ENCODE results near the gene WFIKKN1. TPM values are rescaled to one million over a fixed set of nuclear protein-coding genes. Genes with fewer than 3 reads are reported as not detected.

The WFIKKN1 gene
- total RNA-seq, 1 donor from 2014 or later, result not detected

DNA sequence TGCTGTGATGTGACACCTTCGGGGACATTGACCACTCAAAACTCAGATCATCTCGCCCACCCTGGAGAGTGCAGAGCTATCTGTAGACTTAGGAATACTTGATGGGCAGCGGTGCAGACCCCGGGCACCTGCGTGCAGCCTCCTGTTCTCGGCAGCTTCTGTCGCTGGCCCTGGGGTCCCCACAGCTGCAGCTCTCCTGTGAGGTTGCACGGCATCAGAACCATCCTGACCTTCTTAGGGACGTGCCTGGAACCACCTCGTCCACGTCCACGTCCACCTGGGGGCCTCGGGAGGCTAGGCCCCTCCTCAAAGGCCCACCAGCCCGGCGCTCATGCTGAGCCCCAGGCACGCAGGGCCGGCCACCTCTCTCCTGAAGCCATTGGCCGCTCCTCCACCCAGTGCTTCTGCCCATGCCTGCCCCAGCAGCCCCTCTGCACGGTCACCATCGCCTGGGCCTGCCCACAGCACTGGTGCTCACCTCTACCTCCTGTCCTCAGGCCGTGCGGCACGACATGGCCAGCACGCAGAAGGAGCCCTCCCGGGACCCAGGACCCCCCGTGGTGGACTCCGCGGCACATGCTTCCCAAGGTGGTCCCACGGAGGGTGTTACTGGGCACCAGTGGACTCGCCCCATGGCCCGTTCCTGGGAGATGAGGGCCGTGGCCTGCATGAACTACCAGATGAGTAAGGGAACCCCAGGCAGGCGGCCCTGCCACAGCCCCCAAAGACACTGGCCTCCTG, 2.3 kb upstream of the WFIKKN1 start:
- no peak for DNase-seq (ENCODE audit: low read depth)
- no peak overlapping the region for H3K4me3 ChIP-seq (ENCODE audit: low read depth, low read length)
- TF ChIP-seq, protein P1, sequence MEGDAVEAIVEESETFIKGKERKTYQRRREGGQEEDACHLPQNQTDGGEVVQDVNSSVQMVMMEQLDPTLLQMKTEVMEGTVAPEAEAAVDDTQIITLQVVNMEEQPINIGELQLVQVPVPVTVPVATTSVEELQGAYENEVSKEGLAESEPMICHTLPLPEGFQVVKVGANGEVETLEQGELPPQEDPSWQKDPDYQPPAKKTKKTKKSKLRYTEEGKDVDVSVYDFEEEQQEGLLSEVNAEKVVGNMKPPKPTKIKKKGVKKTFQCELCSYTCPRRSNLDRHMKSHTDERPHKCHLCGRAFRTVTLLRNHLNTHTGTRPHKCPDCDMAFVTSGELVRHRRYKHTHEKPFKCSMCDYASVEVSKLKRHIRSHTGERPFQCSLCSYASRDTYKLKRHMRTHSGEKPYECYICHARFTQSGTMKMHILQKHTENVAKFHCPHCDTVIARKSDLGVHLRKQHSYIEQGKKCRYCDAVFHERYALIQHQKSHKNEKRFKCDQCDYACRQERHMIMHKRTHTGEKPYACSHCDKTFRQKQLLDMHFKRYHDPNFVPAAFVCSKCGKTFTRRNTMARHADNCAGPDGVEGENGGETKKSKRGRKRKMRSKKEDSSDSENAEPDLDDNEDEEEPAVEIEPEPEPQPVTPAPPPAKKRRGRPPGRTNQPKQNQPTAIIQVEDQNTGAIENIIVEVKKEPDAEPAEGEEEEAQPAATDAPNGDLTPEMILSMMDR (conservative IDR thresholded peaks at IDR 0.05; ENCODE audit: low read depth, low read length), result no peak

DNA sequence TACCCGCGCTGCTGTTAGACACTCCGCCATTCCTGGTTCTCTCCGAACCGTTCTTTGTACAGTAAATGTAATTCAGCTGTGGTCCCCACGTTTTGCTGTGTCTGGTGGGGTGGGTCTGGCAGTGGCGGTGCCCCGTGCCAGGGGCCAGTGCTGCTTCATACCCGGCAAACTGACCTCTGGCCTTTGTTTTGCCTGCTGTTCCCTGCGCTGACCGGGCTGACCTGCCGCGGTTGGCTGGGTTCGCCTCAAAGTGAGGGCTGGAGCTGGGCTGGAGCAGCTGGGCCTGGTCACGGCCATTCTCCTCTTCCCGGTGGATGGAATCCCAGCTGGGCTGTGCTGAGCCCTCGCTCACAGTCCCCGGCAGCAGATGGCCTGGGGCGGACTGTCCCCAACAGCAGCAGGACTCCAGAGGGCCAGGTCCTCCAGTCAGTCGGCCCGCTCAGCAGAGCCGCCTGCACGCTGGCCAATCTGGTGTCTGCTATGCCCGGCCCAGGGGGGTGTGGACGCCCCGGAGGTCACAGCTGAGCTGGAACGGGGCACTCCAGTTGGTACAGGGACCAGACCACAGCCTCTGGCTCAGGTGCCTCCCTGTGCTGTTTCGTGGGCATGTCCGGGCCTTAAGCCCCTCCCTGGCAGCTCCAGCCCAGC, 1.5 kb upstream of the WFIKKN1 start:
- TF ChIP-seq, protein P1 (conservative IDR thresholded peaks at IDR 0.05; ENCODE audit: low read depth, low read length), result no peak
- no peak for DNase-seq (ENCODE audit: low read depth)
- no peak overlapping the region for H3K4me3 ChIP-seq (ENCODE audit: low read depth, low read length)

DNA sequence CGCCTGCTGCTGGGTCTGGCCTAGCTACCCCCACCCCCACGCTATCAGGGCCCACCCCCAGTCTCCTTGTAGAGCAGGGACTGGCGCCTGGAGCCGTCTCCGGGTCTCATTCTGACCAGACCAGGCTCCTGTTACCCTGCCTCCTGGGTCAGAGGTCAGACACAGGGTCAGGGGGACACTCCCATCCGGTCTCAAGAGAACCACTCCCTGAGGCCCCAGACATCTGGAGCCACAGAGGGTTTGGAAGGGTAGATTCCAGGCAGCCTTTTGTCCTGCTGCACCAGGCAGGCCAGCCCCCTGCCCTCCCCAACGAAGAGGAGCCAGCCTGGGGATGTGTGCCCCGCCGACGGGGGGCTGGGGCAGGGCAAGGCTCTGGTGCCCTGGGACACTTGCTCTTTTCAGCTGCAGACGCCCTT, 944 bp upstream of the WFIKKN1 start:
- TF ChIP-seq, protein P1 (conservative IDR thresholded peaks at IDR 0.05; ENCODE audit: low read depth, low read length), result no peak
- H3K4me3 ChIP-seq (ENCODE audit: low read depth, low read length), result no peak overlapping the region
- DNase-seq (ENCODE audit: low read depth), result no peak

DNA sequence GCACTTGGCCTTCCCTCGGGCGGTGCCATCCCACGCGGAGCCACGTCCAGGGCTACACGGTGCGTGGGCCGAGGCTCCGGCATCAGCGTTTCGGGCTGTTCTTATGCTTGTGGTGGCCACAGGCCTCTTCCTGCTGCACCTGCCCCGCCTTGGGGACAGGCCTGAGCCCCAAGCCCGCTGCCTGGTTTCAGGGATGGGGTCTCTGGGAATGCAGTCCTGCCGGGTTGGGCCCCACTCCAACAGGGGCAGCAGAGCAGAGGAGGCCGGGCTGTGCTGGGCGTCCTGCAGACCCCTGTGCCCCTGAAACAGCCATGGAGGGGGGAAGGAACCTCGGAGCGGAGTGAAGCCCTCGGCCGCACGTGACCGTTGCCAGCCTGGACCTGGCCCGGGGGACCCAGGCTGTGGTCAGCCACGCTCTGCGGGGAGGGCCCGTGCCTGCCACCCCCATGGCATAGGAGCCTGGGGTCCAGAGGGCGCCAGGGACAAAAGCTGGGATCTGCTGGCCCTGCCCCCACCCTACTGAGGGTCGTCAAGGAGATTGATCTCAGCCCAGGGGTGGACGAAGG, 453 bp upstream of the WFIKKN1 start:
- TF ChIP-seq, protein P1 (conservative IDR thresholded peaks at IDR 0.05; ENCODE audit: low read depth, low read length), result no peak
- H3K4me3 ChIP-seq (ENCODE audit: low read depth, low read length), result no peak overlapping the region
- no peak for DNase-seq (ENCODE audit: low read depth)

DNA sequence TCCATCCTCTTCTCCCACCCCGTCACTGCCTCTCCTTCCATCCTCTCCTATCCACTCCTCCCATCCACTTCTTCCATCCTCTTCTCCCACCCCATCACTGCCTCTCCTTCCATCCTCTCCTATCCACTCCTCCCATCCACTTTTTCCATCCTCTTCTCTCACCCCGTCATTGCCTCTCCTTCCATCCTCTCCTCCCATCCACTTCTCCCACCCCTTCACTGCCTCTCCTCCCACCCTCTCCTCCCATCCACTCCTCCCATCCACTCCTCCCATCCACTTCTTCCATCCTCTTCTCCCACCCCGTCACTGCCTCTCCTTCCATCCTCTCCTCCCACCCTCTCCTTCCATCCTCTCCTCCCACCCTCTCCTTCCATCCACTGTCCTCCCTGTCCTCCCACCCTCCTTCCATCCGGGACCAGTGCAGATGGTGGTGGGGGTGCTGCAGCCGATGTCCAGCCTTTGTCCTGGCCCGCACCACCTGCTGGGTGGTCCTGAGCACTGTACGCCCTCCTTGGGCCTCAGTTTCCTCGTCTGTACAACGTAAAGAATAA, 1.1 kb downstream of the WFIKKN1 start:
- TF ChIP-seq, protein P1 (conservative IDR thresholded peaks at IDR 0.05; ENCODE audit: low read depth, low read length), result no peak
- no peak for DNase-seq (ENCODE audit: low read depth)
- no peak overlapping the region for H3K4me3 ChIP-seq (ENCODE audit: low read depth, low read length)

DNA sequence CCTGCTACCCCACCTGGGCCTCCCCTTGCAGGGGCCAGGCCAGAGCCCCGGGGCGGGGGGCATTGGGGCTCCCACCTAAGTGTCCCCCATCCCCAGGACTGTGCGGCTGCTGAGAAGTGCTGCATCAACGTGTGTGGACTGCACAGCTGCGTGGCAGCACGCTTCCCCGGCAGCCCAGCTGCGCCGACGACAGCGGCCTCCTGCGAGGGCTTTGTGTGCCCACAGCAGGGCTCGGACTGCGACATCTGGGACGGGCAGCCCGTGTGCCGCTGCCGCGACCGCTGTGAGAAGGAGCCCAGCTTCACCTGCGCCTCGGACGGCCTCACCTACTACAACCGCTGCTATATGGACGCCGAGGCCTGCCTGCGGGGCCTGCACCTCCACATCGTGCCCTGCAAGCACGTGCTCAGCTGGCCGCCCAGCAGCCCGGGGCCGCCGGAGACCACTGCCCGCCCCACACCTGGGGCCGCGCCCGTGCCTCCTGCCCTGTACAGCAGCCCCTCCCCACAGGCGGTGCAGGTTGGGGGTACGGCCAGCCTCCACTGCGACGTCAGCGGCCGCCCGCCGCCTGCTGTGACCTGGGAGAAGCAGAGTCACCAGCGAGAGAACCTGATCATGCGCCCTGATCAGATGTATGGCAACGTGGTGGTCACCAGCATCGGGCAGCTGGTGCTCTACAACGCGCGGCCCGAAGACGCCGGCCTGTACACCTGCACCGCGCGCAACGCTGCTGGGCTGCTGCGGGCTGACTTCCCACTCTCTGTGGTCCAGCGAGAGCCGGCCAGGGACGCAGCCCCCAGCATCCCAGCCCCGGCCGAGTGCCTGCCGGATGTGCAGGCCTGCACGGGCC, 1.9 kb downstream of the WFIKKN1 start:
- DNase-seq (ENCODE audit: low read depth), result no peak
- no peak overlapping the region for H3K4me3 ChIP-seq (ENCODE audit: low read depth, low read length)
- TF ChIP-seq, protein P1 (conservative IDR thresholded peaks at IDR 0.05; ENCODE audit: low read depth, low read length), result no peak
